ENCODE results near the gene SLC47A2.

Gene SLC47A2

GRCh38 chr17:19630035-19630434, 86.3 kb downstream of the SLC47A2 start:
- H3K27ac ChIP-seq (ENCODE audit: low read depth, low read length, severe bottlenecking) = no peak overlapping the region

GRCh38 chr17:19629449-19629848, 86.9 kb downstream of the SLC47A2 start:
- no peaks in the 10 kb centered on the region for H3K4me1 ChIP-seq (ENCODE audit: control insufficient read depth, insufficient read depth, low read length, poor library complexity, severe bottlenecking)
- no peak overlapping the region for H3K27ac ChIP-seq (ENCODE audit: low read depth, low read length, severe bottlenecking)
- no peaks in the 10 kb centered on the region for H3K36me3 ChIP-seq (ENCODE audit: control insufficient read depth, insufficient read depth, low read length)
- H3K9me3 ChIP-seq (ENCODE audit: control insufficient read depth, low read length) = no peaks in the 10 kb centered on the region
- no peak overlapping the region for H3K4me3 ChIP-seq (ENCODE audit: extremely low read depth, insufficient read depth, low read length, poor library complexity, severe bottlenecking)
- 90 to 100% methylated on average over 1 to 3 of the region's 3 CpGs for WGBS, 2 experiments (ENCODE audit: insufficient coverage in 2 of 2)

More at GRCh38 chr17:19630035-19630434, 86.3 kb downstream of the SLC47A2 start:
- Histone ChIP-seq H3K36me3 (ENCODE audit: control insufficient read depth, insufficient read depth, low read length) (no peaks in the 10 kb centered on the region), H3K9me3 (ENCODE audit: control insufficient read depth, low read length) (no peaks in the 10 kb centered on the region), H3K4me3 (ENCODE audit: extremely low read depth, insufficient read depth, low read length, poor library complexity, severe bottlenecking) (no peak overlapping the region), H3K4me1 (ENCODE audit: control insufficient read depth, insufficient read depth, low read length, poor library complexity, severe bottlenecking) (no peaks in the 10 kb centered on the region)
- 80 to 85% methylated on average over 2 to 4 of the region's 4 CpGs for WGBS, 2 experiments (ENCODE audit: insufficient coverage in 2 of 2)
